ENCODE measurements around the gene PRSS23.

PRSS23 gene

DNA sequence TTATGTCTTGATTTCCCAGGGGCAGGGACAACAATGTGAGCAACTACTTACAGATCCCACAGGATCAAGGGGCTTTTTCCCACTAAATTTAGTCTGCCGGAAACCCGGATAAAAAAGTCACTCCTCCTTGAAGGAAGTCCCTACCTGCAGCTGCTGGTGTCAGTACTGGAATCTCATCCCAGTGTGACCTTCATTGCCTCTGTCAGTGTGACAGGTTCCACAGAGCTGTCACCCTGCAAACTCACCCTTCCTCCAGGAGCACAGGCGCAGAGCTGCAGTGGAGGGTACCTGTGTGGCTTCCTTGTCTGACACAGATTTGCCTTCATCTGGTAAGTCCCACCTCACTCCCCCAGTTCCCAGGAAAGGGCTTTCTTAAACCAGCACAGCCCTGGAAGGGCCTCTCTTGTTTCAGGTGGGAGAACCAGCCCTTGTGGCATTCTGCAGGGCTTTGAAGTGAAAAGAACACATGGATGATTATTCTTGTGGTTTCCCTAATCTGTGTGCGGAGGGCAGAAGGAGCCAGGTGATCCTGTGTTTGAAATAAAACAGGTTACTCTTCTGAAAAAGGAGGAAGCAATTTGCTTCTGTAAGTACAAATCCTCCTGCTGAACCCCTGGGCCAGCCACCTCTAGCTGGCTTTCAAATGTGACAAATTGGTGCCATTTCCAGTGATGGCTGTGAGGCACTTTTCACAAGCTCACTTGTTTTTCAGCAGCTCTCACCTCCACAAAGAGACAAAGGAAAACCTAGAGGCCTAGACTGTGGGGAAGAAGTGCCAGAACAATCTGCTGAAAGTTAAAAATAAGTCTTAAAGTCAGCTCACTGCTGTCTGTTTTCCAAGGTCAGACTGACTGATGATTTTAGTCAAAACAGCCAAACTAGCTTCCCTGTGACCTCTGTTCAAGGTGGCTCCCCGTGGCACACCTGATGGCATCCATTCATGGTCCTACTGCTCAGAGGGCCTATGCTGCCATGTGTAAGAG, 9.2 kb upstream of the PRSS23 start:
- DNase-seq = no peak

DNA sequence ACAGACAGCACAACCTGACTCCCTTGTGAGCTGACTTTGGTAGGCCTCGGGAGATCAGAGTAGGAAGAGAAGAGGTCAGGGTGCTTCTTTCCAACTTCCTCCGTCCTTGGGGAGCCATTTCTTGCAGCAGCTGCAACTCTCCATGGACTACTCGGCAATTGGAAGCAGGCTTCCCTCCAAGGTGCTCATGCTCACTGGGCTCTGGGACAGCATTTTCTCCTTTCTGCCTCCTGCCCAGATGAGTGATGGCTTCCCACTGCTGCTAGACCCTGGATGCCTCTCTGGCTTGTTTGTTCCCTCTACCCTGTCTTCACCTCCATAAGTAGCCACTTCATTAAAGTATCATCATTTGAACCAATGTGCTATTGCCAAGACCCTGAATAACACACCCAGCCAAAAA, 8.2 kb upstream of the PRSS23 start:
- DNase-seq = no peak

DNA sequence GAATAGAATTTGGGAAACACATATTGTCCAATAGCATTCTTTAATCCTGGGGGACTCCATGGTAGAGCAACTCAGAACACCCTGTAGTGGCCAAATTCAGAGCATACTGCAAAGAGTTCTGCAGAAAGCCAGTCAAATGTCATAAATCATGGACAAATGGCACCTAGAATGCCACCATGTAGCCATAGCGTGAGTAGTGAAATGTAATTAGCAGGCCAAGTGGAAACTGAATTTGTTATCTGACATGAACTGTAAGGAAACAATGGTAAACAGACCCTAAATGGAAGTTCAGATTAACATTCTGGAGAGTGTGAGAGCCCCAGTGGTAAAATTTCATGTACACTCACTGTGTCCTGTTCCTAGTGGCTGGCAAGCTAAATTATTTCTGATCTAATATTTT, 7.0 kb upstream of the PRSS23 start:
- no peak for DNase-seq

GRCh38 chr11:86795511-86795910, 4.8 kb upstream of the PRSS23 start:
- DNase-seq = no peak

DNA sequence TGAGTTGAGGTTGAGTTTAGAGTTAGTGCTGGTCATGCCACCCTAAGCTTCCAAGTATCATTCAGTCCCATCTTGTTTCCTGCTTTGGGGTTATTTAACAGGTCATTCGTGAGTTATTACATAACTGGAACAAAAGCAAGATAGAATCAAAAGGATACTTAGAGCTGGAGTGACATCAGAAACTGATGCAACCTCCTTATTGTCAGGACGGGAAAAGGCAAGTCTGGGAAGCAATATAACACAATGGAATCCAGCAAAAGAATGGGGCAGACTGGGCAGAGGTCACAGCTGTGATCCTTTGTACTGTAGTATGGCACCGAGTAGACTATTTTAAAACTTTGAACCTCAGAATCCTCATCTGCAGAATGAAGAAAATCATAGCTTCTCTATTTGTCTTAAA, 4.4 kb upstream of the PRSS23 start:
- no peak for DNase-seq

GRCh38 chr11:86797133-86797532, 3.2 kb upstream of the PRSS23 start:
- no peak for DNase-seq

DNA sequence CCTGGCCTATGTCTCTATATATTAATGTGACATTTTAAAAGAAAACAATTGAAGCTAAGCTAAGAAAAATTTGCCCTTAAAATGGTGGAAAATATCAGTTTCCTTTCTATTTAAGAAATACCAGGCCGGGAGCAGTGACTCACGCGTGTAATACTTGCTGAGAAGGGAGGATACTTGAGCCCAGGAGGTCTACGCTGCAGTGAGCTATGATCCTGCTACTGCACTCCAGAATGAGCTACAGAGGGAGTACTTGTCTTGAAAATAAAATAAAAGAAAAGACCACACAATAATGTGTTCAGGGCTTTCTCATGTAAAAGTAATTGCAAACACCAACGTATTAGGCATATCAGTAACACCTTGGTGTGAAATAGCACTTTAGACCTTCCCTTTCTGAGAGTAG, 1.4 kb upstream of the PRSS23 start:
- DNase-seq = no peak

GRCh38 chr11:86799680-86800075, 664 bp upstream of the PRSS23 start:
- DNase-seq = no peak

DNA sequence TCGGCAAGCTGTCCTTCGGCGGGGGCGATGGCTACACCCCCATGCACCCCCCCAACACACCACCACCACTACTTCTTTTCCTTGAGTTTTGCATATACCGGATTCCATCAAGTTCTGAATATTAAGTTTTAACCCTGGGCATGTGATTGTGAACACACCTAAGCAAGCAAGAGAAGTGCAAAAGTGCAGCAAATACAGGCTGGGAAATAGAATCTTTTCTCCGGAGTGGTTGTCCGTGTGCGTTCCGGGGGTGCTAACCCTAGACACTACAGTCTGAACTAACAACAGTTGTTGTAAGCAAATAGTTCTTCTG, 574 bp downstream of the PRSS23 start:
- no peak for DNase-seq

GRCh38 chr11:86801364-86801763, 1.0 kb downstream of the PRSS23 start:
- no peak for DNase-seq

DNA sequence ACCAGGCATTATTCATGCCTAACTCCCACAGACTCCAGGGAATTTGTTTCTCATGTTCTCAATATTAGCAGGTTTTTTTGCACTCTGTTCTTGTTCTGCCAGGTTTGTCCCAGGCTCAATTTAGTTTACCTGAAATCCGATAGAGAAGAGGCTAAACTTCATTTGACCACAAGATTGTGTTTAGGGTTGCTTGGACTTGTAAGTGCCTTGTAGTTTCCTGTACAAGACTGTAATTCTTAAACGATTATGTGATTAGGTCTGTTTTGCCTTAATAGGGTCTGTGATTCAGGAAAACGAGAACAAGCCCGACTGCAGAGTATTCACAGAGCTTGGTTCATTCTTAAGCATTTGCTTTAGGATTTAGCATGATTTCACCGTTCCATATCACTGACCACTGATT, 1.8 kb downstream of the PRSS23 start:
- no peak for DNase-seq

DNA sequence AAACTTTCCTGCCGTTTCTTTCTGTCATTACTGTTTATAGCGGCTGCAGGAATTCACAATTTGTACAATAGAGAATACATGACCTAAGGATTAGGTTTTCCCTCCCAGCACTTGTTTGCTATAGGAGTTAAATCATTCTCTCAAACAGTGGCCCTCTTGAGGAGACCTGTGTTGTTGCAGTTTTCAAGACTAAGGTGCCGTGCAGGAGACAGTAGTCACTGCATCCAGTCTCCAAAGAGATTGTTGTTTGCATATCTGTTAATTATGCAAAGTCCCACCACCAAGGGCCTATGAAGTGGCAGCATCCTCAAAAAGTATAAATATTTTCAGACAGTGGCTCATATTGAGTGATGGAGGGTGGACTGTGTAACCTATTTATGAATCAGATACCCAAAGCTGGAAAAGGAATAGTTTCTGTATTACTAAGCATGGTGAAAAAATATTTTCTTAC, 2.3 kb downstream of the PRSS23 start:
- peak; percentile 58 for DNase-seq

DNA sequence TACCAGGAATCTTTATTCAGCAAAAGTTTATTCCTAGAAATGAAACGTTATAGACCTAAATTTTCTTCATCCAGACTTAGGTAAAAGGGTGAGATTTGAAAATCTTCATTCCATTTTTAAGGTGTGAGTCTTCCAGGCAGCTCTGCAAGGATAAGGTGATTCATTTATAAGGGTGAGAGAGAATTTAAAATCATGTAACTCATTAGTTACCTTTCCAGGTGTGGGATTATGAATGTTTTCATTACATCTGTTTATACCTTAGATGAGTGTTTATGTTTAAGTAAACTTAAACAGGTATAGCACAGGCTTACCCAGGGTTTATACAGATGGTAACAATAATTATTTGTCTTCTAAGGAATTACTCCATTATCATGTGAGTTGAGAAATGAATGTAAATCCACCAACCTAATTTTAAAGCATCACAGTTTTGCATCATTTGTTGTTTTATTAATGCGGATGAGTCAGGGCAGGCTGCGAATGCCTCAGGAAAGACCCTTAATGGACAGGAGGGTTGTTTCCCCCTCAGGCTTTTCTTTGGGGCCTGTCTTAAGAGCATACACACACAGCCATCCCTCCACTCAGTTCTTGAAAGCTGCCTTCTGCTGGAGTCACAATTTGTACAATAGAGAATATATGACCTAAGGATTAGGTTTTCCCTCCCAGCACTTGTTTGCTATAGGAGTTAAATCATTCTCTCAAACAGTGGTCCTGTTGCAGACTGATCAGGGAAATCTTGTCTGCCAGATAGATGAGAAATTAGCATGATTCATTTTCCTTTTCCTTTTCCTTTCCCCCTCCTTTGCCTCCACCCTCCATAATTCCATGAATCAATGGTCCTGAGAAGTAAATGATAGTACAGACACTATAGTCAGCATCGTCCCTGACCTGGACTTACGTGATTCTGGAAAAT, 3.0 kb downstream of the PRSS23 start:
- DNase-seq = no peak

DNA sequence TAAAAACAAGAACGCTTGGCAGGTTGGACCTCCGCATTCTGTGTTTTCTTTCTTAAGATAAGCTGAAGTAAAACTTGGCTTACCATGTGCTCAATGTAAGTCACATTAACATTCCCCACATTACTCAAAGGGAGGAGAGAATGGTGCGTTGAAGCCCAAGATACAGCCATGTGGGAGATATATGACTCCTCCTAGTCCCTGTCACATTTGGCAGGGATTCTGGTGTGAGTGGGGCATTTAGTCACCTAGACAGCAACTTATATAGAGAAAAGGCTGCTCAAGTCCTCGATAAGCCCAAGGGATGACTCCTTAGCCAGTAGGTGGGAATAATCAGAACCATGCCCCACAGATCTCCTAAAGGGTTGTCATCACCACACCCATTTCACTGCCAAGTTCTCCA, 4.6 kb downstream of the PRSS23 start:
- no peak for DNase-seq

GRCh38 chr11:86805873-86806310, 5.5 kb downstream of the PRSS23 start:
- peak; percentile 93 for DNase-seq

GRCh38 chr11:86806903-86807302, 6.6 kb downstream of the PRSS23 start:
- DNase-seq = no peak

- no peak for DNase-seq
Measured at GRCh38 chr11:86807360-86807759, 7.0 kb downstream of the PRSS23 start.

DNA sequence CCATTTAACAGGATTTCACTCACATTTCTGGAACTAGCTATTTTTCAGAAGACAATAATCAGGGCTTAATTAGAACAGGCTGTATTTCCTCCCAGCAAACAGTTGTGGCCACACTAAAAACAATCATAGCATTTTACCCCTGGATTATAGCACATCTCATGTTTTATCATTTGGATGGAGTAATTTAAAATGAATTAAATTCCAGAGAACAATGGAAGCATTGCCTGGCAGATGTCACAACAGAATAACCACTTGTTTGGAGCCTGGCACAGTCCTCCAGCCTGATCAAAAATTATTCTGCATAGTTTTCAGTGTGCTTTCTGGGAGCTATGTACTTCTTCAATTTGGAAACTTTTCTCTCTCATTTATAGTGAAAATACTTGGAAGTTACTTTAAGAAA, 9.2 kb downstream of the PRSS23 start:
- DNase-seq = no peak

DNA sequence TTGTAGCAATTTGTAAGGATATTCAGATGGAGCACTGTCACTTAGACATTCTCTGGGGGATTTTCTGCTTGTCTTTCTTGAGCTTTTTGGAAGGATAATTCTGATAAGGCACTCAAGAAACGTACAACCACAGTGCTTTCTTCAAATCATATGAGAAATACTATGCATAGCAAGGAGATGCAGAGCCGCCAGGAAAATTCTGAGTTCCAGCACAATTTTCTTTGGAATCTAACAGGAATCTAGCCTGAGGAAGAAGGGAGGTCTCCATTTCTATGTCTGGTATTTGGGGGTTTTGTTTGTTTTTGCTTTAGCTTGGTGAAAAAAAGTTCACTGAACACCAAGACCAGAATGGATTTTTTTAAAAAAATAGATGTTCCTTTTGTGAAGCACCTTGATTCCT, 9.9 kb downstream of the PRSS23 start:
- DNase-seq = no peak

GRCh38 chr11:86811637-86812321, 11.4 kb downstream of the PRSS23 start:
- DNase-seq = no peak

DNA sequence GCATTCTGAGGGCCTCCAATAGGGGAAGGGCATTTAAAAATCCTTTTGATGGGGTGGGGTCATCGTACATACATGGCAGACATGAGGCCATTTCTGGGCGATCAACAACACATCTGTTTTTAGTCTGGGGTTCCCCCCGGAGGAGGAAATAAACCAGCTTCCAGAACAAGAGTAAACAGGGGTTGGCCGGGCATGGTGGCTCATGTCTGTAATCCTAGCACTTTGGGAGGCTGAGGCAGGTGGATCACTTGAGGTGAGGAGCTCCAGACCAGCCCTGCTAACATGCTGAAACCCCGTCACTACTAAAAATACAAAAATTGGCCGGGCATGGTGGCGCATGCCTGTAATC, 12.0 kb downstream of the PRSS23 start:
- no peak for DNase-seq

DNA sequence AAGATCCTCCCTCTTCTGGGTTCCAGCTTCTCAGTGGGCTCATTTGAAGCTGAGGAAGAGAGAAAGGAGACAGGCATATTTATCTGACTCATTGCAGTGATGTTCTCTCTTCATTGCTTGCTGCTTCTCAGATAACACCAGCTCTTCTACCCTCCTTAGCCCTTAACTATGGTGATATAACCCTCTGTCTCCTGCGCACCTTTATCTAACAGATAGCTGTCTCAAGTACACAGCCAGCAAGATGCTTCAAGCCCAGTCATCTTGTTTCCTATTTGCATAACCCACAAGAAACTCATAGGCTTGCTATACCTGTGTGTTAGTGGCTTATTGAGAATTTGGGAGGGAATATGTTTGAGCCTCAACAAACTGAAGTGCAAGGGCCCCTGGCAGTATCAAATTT, 12.6 kb downstream of the PRSS23 start:
- peak; percentile 20 for DNase-seq

- no peak for DNase-seq
Measured at GRCh38 chr11:86814775-86815174, 14.4 kb downstream of the PRSS23 start.
